ENCODE results near the gene MSRB1.

MSRB1 gene

DNA sequence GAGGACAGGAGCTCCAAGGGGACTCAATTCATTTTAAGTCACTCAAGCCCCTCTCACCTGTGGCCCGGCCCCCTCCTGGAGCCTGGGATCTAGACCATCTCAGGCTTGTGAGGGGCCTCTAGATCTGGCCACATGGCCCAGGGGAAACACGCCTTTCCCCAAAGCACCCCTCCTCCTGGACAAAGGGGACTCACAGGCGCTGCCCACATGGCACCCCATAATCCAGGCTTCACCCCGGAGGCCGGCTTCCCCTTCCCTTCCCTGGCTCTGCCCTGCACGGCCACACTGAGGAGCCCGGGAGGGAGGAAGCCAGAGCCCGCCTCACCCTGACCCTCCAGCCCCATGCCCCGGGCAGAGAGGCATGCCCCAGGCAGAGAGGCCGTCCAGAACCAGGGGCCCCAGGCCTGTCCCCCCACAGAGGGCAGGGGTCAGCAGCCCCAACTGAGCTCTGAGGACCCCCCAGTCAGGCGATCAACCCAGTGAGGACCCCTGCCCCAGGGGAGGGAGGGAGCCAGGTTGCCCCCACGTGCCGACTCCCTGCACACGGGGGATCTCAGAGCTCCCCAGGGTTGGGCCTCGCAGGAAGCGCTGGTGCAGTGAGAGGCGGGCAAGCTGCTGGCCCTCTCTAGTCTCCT, 35.7 kb downstream of the MSRB1 start:
- no peak for DNase-seq (ENCODE audit: low read depth)
- no peak overlapping the region for H3K4me3 ChIP-seq (replicated peaks; ENCODE audit: low read depth, low read length)
- TF ChIP-seq, protein P1, sequence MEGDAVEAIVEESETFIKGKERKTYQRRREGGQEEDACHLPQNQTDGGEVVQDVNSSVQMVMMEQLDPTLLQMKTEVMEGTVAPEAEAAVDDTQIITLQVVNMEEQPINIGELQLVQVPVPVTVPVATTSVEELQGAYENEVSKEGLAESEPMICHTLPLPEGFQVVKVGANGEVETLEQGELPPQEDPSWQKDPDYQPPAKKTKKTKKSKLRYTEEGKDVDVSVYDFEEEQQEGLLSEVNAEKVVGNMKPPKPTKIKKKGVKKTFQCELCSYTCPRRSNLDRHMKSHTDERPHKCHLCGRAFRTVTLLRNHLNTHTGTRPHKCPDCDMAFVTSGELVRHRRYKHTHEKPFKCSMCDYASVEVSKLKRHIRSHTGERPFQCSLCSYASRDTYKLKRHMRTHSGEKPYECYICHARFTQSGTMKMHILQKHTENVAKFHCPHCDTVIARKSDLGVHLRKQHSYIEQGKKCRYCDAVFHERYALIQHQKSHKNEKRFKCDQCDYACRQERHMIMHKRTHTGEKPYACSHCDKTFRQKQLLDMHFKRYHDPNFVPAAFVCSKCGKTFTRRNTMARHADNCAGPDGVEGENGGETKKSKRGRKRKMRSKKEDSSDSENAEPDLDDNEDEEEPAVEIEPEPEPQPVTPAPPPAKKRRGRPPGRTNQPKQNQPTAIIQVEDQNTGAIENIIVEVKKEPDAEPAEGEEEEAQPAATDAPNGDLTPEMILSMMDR (IDR thresholded peaks at IDR 0.05; ENCODE audit: low read length, missing control alignments): no peak

DNA sequence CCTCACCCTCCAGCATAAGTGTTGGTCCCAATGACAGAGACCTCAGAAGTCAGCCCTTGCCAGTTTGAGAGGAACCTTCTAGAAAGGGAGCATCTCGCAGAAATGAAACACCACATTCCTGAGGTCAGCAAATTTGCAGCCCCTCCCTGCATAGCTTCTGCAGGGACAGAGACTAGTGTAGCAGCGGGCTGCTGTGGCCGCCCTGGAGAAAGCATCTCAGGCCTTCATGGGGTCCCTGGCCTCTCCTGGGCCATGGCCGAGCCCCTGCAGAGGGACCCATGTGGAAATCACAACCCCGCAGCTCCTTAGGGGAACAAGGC, 36.2 kb downstream of the MSRB1 start:
- DNase-seq (ENCODE audit: low read depth): no peak
- TF ChIP-seq, protein P1 (IDR thresholded peaks at IDR 0.05; ENCODE audit: low read length, missing control alignments): no peak
- no peak overlapping the region for H3K4me3 ChIP-seq (replicated peaks; ENCODE audit: low read depth, low read length)

DNA sequence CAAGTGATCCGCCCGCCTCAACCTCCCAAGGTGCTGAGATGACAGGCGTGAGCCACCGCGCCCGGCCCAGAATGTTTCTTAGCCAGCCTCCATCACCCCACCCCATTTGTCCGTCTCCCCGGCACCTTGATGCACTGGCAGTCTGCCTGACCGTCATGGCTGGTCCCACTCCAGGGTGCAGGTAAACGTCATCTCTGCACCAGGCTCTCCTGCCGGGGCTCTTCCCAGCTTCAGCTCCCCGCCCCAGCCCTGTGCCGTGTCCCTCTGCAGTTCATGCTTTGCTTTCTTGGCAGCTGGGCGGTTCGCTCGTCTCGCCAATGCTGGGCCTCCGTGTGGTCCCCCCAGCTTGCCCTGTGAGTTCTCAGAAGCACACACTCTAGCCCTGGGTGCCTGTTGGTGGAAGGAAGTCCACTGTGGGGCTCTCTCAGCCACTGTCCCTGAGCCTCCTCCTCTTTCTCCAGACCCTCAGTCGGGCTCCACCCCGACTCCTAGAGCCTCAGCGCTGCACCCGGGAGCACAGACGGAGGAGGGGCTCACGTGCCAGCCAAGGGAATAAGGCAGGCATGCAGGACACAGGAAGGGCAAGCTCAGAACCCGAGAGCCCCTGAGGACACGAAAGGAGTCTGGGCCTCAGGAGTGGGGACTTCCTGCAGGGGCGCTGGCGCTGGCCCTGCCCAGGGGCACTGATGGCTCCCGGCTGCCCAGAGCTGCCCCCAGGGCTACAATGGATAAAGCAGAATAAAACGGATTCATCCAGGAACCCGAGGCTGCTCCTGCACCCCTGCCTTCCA, 36.7 kb downstream of the MSRB1 start:
- TF ChIP-seq, protein P1 (IDR thresholded peaks at IDR 0.05; ENCODE audit: low read length, missing control alignments): no peak
- no peak for DNase-seq (ENCODE audit: low read depth)
- no peak overlapping the region for H3K4me3 ChIP-seq (replicated peaks; ENCODE audit: low read depth, low read length)

DNA sequence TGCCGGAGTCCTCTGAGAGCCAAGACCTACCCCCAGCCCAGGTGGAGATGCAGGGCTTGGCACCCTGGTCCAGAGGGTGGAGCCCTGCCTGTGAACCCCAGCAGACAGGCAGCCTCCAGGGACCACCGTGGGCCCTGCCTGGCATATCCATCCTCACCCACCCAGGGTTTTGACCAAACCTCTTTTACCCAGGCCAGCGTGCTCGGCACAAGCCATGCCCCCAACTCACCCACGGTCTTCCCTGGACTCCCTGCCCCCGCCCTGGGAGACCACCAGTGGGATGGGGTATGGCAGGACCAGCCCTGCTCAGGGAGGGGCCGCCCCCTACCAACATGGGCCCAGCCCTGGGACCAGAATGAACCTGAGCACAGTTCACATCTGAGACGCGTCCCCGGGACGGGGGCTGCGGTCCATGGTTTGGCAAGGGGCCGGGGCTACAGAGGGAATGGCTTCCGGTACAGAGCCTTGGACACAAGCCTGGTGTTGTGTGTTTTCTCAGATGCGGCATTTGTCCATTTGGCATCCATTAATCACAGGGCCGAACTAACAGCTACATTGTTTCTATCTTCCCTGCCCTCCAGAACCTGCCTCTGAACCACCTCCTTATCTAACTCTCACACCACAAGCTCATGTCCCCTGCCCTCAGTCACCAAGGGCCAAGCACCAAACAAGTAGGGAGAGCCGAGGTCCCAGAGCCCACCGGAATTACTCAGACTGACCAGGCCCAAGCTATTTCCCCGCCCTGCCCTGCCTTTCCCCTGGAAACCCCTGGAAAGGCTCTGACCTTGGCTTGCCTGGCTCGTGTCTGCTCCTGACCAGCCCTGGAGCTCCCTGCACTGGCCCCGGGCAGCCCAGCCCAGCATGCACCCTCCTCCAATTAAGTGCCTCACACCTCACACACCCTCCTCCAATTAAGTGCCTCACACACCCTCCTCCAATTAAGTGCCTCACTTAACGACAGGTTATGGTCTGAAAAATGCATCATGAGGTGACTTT, 38.9 kb downstream of the MSRB1 start:
- TF ChIP-seq, protein P1 (IDR thresholded peaks at IDR 0.05; ENCODE audit: low read length, missing control alignments): no peak
- no peak overlapping the region for H3K4me3 ChIP-seq (replicated peaks; ENCODE audit: low read depth, low read length)
- DNase-seq (ENCODE audit: low read depth): peak; percentile 57

DNA sequence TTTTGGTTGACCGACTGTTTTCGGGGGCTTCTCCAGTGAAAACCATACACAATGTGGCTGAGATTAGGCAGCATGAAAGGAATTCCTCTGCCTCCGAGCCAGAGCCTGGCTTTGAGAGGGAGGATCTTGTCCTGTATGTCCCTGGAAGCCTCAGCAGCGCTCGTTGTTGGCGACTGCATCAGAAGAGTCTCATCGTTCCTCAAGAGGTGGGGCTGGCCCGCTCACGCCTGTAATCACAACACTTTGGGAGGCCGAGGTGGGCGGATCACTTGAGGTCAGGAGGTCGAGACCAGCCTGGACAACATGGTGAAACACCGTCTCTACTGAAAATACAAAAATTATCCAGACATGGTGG, 39.8 kb downstream of the MSRB1 start:
- no peak overlapping the region for H3K4me3 ChIP-seq (replicated peaks; ENCODE audit: low read depth, low read length)
- DNase-seq (ENCODE audit: low read depth): no peak

DNA sequence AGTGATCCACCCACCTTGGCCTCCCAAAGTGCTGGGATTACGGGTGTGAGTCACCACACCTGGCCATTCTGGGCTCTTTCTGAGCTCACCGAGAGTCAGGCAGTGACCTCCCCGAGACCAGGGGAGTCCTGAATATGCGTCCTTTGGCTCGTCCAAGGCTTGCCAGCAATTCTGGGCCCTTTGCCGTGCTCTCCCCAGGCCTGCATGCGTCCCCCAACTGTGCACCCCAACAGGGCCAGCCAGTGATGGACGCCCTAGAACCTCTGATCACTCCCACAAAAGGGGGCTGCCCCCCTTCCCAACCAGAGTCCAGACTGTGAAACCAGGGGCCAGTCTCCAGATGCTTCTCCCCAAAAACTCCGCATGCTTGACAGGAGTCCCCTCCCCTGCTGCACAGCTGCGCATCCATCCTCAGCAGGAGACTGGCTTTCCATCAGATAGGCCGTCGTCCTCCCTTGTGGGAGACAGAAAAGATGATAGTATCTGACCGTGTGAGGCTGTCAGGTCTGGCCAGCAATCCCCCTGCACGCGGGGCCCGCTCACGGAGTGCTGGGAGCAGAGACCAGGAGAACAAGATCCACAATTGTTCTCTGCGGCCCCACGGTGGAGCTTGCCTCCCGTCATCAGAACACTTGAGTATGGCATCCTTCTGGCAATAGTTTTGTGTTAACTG, 40.3 kb downstream of the MSRB1 start:
- TF ChIP-seq, protein P1 (IDR thresholded peaks at IDR 0.05; ENCODE audit: low read length, missing control alignments): no peak
- DNase-seq (ENCODE audit: low read depth): no peak
- no peak overlapping the region for H3K4me3 ChIP-seq (replicated peaks; ENCODE audit: low read depth, low read length)

More for the DNA sequence above, 39.8 kb downstream of the MSRB1 start:
- TF ChIP-seq, protein P1 (IDR thresholded peaks at IDR 0.05; ENCODE audit: low read length, missing control alignments): no peak
